IPS DF 4.7 (cell line): Measurements from ENCODE around the gene INPP4A.

Source experiments
- DNase-seq: peaks from one replicate; pipeline ENCODE4 v3.0.0-alpha.2; 2013; ENCODE audit warnings: low spot score; ENCODE audit errors: extremely low read depth

The INPP4A gene

GRCh38 chr2:98494699-98495098, 50.0 kb downstream of the INPP4A start:
- DNase-seq = no peak

- no peak for DNase-seq
These were observed 52.3 kb downstream of the INPP4A start for GRCh38 chr2:98496750-98497493.

GRCh38 chr2:98498703-98499440, 54.2 kb downstream of the INPP4A start:
- DNase-seq = no peak

- no peak for DNase-seq
These were observed 55.9 kb downstream of the INPP4A start for GRCh38 chr2:98500561-98500960.

- DNase-seq = no peak
These were observed 56.6 kb downstream of the INPP4A start for GRCh38 chr2:98501223-98501622.

- DNase-seq = no peak
These were observed 57.2 kb downstream of the INPP4A start for GRCh38 chr2:98501876-98502275.

GRCh38 chr2:98502556-98503335, 58.1 kb downstream of the INPP4A start:
- no peak for DNase-seq

- no peak for DNase-seq
These were observed 58.9 kb downstream of the INPP4A start for GRCh38 chr2:98503481-98504105.

GRCh38 chr2:98504381-98505109, 59.9 kb downstream of the INPP4A start:
- DNase-seq = no peak

- DNase-seq = no peak
These were observed 60.7 kb downstream of the INPP4A start for GRCh38 chr2:98505311-98505808.

GRCh38 chr2:98505971-98506664, 61.5 kb downstream of the INPP4A start:
- no peak for DNase-seq

- DNase-seq = no peak
These were observed 62.2 kb downstream of the INPP4A start for GRCh38 chr2:98506881-98507280.

GRCh38 chr2:98507461-98507860, 62.8 kb downstream of the INPP4A start:
- no peak for DNase-seq

GRCh38 chr2:98507891-98508708, 63.4 kb downstream of the INPP4A start:
- no peak for DNase-seq

GRCh38 chr2:98508709-98509066, 64.0 kb downstream of the INPP4A start:
- no peak for DNase-seq

- DNase-seq = no peak
These were observed 65.1 kb downstream of the INPP4A start for GRCh38 chr2:98509542-98510321.

- no peak for DNase-seq
These were observed 65.6 kb downstream of the INPP4A start for GRCh38 chr2:98510322-98510662.

- no peak for DNase-seq
These were observed 67.3 kb downstream of the INPP4A start for GRCh38 chr2:98511981-98512380.

GRCh38 chr2:98512699-98513098, 68.0 kb downstream of the INPP4A start:
- no peak for DNase-seq
